NCI-H187 (cell line): ENCODE results near the gene BMAL1.
"Not testable (repeated sequence)": the region's sequence is repeated elsewhere in the genome, so short reads cannot be mapped to it uniquely, and the experiment has no call there.

Experiments used
- DNase-seq, 2 experiments: peaks; one replicate each; lab custom pipeline; 2025; lab: John Stamatoyannopoulos, UW

Gene BMAL1

GRCh38 chr11:13382751-13383150 lies 105.2 kb downstream of the BMAL1 start:
- DNase-seq: no peak

DNA sequence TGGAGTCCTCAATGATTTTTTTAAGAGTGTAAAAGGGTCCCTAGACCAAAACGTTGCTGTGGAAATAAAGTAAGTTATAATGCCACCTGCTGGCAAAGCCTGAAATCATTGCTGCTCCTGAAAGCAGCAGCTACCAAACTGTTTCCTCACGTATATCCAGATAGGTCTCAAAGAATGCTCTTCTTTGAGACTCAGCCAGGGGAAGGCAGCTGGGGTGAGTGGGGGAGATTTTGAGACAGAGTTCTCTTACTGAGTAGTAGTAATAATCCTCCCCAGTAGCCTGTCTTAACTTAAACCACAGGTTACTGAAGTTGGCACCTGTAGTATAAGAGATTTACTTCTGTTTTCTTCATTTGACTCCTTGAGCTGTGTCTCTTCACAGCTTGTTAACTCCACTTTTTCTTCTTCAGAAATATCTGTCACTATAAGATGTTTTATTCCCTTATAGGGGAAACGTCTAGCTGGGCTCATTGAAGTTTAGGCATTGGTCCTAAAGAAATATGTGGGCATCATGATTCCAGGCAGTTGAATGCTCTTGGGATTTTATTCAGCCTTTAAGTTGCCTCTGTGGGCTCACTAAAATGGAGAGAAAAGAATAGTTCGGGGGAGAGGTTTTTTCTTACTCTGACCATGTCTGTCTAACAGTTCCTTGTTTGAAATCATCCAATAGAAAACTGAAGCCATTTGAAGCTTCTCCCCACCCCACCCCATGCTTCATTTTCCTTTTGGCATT lies 107.5 kb downstream of the BMAL1 start:
- DNase-seq: no peak

DNA sequence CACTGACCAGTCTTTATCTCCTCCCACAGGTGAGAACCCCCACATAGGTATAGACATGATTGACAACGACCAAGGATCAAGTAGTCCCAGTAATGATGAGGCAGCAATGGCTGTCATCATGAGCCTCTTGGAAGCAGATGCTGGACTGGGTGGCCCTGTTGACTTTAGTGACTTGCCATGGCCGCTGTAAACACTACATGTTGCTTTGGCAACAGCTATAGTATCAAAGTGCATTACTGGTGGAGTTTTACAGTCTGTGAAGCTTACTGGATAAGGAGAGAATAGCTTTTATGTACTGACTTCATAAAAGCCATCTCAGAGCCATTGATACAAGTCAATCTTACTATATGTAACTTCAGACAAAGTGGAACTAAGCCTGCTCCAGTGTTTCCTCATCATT lies 109.0 kb downstream of the BMAL1 start:
- no peak for DNase-seq

- DNase-seq: no peak
Observed at GRCh38 chr11:13388741-13389140, 111.2 kb downstream of the BMAL1 start.

GRCh38 chr11:13391217-13391616 lies 113.6 kb downstream of the BMAL1 start:
- no peak for DNase-seq

- not testable (repeated sequence) for DNase-seq
Observed at GRCh38 chr11:13398335-13398734, 120.7 kb downstream of the BMAL1 start.

DNA sequence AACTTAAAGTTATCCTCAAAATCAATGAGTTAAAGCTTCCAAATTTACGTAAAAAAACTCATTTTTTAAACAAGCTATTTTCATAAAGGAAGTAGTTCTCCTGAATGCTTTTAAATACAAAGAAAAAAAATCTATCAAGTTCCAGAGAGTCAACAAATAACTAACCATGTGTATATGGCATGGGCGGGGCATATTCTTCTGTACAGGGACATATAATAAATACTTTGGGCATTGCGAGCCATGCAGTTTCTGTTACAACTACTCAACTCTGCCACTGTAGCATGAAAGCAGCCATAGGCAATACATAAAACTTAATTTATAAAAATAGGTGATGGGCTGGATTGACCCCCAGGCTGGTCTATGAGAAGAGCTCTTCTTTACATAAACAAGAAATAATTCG lies 127.6 kb downstream of the BMAL1 start:
- no peak for DNase-seq

DNA sequence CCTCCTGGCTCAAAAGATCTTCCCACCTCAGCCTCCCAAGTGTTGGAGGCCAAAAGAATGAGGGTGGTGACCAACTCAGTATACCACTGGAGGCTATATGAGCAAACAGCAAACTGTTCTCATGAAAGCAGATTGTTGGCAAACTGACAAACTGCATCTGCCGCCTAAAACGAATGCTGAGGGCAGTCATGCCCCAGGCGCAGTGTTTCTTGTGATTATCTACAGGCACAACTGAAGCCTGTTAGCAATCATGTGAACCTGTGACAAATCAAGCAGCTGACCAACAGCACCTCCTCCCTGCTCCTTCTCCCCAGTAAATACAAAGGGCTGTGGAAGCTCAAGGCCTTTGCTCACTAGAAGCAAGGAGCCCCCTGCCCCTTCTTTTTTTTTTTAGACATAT lies 137.6 kb downstream of the BMAL1 start:
- no peak for DNase-seq

- DNase-seq: no peak
Observed at GRCh38 chr11:13421561-13421960, 144.0 kb downstream of the BMAL1 start.

DNA sequence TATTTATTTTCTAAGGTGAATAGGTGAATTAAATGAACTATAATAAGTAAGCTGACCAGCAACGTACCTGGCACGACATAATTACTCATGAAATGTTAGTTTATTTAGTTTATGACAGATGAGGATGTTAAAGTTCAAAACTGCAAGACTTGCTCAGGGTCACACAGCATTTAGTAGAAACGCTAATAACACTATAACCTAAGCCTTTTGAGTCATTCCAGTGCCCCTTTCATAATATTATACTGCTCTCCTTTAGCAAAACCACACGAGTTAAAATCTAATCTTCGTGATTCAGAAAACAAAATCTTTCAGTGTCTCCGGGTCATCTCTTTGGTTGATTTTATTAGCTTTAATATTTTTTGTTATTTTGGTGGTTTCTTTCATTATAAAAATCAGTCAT lies 145.8 kb downstream of the BMAL1 start:
- DNase-seq: no peak

GRCh38 chr11:13427440-13427839 lies 149.8 kb downstream of the BMAL1 start:
- no peak for DNase-seq

DNA sequence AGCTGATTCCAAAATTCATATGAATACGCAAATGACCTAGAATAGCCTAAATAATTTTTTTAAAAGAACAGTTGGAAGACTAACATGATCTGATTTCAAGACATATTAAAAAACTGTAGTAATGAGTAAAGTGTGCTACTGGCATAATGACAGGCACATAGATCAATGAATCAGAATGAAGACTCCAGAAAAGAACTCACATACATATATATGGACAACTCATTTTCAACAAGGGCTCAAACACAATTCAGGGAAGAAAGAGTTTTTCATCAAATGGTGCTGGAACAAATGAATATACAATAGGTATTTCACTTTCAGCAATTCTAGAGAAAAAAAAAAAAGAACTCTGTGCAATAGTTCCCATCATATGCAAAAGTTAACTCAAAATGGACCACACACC lies 151.7 kb downstream of the BMAL1 start:
- no peak for DNase-seq

GRCh38 chr11:13429836-13430235 lies 152.2 kb downstream of the BMAL1 start:
- DNase-seq: no peak

- DNase-seq: no peak
Observed at GRCh38 chr11:13433437-13433836, 155.8 kb downstream of the BMAL1 start.

DNA sequence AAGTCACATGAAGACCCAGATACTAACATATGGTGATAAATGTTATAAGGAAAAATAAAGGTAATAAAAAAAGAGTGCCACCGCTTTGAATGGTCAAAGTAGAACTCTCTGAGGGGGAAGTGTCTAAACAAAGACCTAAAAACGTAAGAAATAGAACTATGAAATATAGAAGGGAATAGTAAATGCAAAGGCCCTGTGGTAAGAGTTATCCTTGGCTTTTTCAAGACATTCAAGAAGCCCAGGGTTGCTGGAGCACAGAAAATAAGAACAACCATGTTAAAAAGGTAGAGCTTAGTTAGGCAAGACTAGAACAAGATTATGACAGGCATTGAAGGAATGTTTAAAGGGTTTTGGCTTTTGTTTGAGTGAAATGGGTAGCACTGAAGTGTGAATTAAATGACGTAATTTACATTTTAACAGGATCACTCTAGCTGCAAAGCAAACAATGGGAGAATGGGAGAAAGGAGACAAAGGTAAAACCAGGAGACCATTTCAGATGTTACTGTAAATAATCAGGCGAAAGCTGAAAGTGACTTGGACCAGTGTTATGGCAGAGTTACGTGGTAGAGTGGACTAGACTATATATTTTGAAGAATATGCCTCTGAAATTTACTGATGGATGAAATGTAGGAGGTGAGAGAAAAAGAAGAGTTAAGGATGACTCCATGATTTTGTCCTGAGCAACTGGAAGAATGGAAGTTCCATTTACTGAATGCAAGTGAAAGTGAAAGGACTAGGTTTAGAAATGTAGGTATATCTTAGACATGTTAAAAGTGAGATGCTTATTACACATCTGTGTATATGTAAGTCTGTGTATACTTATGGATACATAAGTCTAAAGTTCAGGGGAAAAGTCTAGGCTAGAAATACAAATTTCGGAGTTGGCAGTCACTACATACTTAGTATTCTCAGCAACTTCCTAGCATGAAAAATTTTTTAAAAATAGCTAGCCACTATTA lies 156.9 kb downstream of the BMAL1 start:
- DNase-seq: no peak

GRCh38 chr11:13436836-13437235 lies 159.2 kb downstream of the BMAL1 start:
- DNase-seq: not testable (repeated sequence)
